ENCODE data around the gene KRTAP4-11. TPM values are rescaled to one million over a fixed set of nuclear protein-coding genes. Genes with fewer than 3 reads are reported as not detected.
"Not testable (repeated sequence)": the region's sequence is repeated elsewhere in the genome, so short reads cannot be mapped to it uniquely, and the experiment has no call there.

The KRTAP4-11 gene
- total RNA-seq, 8 experiments from 2014 or later = 0.18 to 0.38 TPM; not detected in 6

DNA sequence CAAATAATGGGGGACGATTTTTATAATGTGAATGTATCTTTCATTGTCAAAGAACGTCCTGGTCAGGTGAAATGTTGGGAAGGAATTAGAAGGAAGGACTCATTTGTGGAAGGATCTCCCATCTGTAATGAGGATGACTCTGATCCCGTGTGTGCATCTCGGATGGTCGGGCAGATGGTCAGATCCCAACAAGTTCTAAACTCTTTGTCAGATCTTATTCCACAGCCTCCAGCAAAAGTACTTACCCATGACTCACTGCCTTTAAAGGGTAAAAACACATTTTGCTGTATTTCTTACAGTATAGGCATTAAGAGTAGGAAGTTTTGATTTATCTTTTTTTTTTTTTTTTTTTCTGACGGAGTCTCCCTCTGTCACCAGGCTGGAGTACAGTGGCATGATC lies 19.7 kb downstream of the KRTAP4-11 start:
- Histone ChIP-seq H3K27ac (no peak overlapping the region), H3K4me3 (no peak overlapping the region), H3K4me1 (replicated peaks in 1 of 2) (no peaks in the 10 kb centered on the region)
- ATAC-seq (replicated peaks in 6 of 8) = no peak
- in situ Hi-C loops (cut with MboI; ENCODE audit: low pct_unique_long_range_greater_than_20kb in 2 of 9, low sequenced_read_pairs in 9 of 9, unreplicated experiment in 9 of 9) = no loop called here
- WGBS, 10 experiments = 47 to 86% (median 78%) methylated on average over 2 to 6 of the region's 6 CpGs

GRCh38 chr17:41098042-41098441 lies 20.1 kb downstream of the KRTAP4-11 start, which contains the start of gene KRTAP4-8:
Gene KRTAP4-8, minus strand, starts transcription at chr17:41098142. Its CDS starts 58 bp downstream, at chr17:41098084.
- no peak for ATAC-seq (replicated peaks in 6 of 8)
- no peaks in the 10 kb centered on the region for H3K4me1 ChIP-seq (replicated peaks in 1 of 2)
- WGBS, 10 experiments = 37 to 78% (median 57%) methylated on average over 1 to 4 of the region's 4 CpGs; no CpG with 5 or more reads in 4 of the 10 experiments
- in situ Hi-C loops (cut with MboI; ENCODE audit: low pct_unique_long_range_greater_than_20kb in 2 of 9, low sequenced_read_pairs in 9 of 9, unreplicated experiment in 9 of 9) = no loop called here
- no peak within 1 kb of the TSS for H3K4me3 ChIP-seq
- no peak within 1 kb of the TSS for H3K27ac ChIP-seq

DNA sequence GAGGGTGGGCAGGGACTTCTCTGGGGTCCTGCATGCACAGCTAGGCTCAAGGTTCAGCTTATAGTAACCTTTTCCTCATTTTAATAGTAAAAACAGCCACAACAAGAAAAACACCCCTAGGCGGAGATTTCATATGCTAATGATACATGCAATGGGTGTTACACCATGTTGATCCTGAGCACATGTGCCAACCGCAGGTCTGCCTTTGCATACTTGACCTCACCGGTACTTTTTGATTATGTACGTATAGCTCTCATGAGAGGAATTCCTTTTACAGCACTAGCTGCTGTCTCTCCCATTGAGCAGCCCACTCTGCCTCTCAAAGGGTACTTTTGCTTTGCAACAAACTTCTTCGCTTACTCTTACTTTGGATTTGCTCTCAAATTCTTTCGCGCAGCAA lies 22.1 kb downstream of the KRTAP4-11 start:
- Histone ChIP-seq H3K4me3 (no peak overlapping the region), H3K27ac (no peak overlapping the region), H3K4me1 (replicated peaks in 1 of 2) (no peaks in the 10 kb centered on the region)
- 40 to 100% (median 84%) methylated on average over 2 to 7 of the region's 7 CpGs; no CpG with 5 or more reads in 2 of the 10 experiments for WGBS, 10 experiments
- in situ Hi-C loops (cut with MboI; ENCODE audit: low pct_unique_long_range_greater_than_20kb in 2 of 9, low sequenced_read_pairs in 9 of 9, unreplicated experiment in 9 of 9) = no loop called here
- peak in 3 of 8 experiments; percentile 92 to 99 (median 99) for ATAC-seq (replicated peaks in 6 of 8)

DNA sequence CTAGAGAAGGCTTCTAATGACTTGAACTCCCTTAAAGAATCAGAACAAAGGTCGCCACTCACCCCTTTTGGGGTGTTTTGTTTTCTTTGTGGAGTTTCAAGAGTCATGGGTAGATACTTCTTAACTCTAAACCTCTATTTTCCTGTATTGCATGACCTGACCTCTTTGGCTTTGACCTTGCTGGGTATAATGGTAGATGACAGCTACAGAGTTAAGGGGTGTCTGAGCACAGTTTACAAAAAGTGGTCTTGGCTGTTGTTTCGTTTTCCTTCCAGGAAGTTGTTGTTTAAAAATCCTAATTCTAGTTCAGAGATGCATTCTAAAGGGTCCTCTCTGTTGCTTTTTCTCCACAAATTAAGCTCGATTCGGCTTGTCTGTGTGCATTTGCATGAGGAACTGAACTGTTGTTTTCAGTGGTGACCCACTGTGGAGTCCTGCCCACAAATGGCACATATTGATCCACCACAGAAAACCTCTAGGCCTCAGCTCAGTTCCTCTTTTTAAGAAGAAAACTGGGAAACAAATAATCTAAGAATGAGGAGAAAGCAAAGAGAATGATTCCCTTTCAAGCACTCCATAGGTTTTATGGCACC lies 29.3 kb downstream of the KRTAP4-11 start:
- 0 to 100% (median 40%) methylated on average over 1 to 4 of the region's 4 CpGs; no CpG with 5 or more reads in 4 of the 10 experiments for WGBS, 10 experiments
- in situ Hi-C loops (cut with MboI; ENCODE audit: low pct_unique_long_range_greater_than_20kb in 2 of 9, low sequenced_read_pairs in 9 of 9, unreplicated experiment in 9 of 9); ATAC-seq (replicated peaks in 6 of 8); H3K4me1 ChIP-seq (replicated peaks in 1 of 2); H3K4me3 ChIP-seq; H3K27ac ChIP-seq: not testable (repeated sequence)

DNA sequence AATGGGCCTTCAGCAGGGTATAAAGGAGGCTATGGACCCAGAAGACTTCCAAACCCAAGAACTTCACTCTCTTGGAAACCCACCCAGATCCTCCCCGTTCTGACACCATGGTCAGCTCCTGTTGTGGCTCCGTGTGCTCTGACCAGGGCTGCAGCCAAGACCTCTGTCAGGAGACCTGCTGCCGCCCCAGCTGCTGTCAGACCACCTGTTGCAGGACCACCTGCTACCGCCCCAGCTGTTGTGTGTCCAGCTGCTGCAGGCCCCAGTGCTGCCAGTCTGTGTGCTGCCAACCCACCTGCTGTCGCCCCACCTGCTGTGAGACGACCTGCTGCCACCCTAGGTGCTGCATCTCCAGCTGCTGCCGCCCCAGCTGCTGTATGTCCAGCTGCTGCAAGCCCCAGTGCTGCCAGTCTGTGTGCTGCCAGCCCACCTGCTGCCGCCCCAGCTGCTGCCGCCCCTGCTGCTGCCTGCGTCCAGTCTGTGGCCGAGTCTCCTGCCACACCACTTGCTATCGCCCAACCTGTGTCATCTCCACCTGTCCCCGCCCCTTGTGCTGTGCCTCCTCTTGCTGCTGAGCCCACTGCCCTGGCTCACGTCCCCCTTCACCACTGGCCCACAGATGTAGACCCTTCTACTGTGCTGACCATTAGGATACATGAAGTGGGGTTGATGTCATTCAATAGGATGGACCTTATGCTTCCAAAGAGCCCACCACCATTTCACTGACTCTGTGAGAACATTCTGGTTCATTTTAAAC lies 33.9 kb downstream of the KRTAP4-11 start, which contains the start of gene KRTAP4-7:
Gene KRTAP4-7, plus strand, starts transcription at position 51 of the 757 bp plus-strand sequence. Its CDS starts 57 bp downstream, at position 108.
- H3K4me3 ChIP-seq; in situ Hi-C loops (cut with MboI; ENCODE audit: low pct_unique_long_range_greater_than_20kb in 2 of 9, low sequenced_read_pairs in 9 of 9, unreplicated experiment in 9 of 9); H3K4me1 ChIP-seq (replicated peaks in 1 of 2); ATAC-seq (replicated peaks in 6 of 8); H3K27ac ChIP-seq: not testable (repeated sequence)
- 0 to 67% methylated on average over 1 of the region's 14 CpGs; no CpG with 5 or more reads in 8 of the 10 experiments for WGBS, 10 experiments

- H3K4me1 ChIP-seq (replicated peaks in 1 of 2); H3K27ac ChIP-seq; H3K4me3 ChIP-seq; in situ Hi-C loops (cut with MboI; ENCODE audit: low pct_unique_long_range_greater_than_20kb in 2 of 9, low sequenced_read_pairs in 9 of 9, unreplicated experiment in 9 of 9); ATAC-seq (replicated peaks in 6 of 8): not testable (repeated sequence)
- 60 to 71% methylated on average over 1 of the region's 2 CpGs; no CpG with 5 or more reads in 8 of the 10 experiments for WGBS, 10 experiments
Measured at GRCh38 chr17:41083427-41083826, 34.7 kb downstream of the KRTAP4-11 start.

DNA sequence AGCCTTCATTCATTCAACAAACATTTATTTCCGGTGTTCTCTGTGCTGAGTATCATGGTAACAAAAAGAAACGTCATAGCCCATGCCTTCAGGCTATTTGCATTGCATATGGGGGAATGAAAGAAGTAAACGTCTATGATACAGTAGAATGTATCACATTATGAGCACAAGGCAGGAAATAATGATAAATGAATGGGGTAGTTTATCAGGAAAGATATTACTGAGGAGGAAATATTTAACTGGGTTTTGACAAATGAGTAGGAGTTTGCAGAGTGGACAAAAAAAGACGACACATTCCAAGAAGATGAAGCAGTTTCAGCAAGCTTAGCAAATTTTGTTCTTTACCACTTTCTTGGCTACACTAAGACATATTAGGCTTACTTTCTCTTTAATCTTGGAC lies 35.5 kb downstream of the KRTAP4-11 start:
- Histone ChIP-seq H3K4me1 (replicated peaks in 1 of 2) (no peaks in the 10 kb centered on the region), H3K27ac (no peak overlapping the region), H3K4me3 (no peak overlapping the region)
- peak in 2 of 8 experiments; percentile 37 to 59 for ATAC-seq (replicated peaks in 6 of 8)
- in situ Hi-C loops (cut with MboI; ENCODE audit: low pct_unique_long_range_greater_than_20kb in 2 of 9, low sequenced_read_pairs in 9 of 9, unreplicated experiment in 9 of 9) = no loop called here
- 25 to 79% (median 58%) methylated on average over 1 to 4 of the region's 4 CpGs for WGBS, 10 experiments

- no peak overlapping the region for H3K27ac ChIP-seq
- no peak overlapping the region for H3K4me3 ChIP-seq
- no peak for ATAC-seq (replicated peaks in 6 of 8)
- in situ Hi-C loops (cut with MboI; ENCODE audit: low pct_unique_long_range_greater_than_20kb in 2 of 9, low sequenced_read_pairs in 9 of 9, unreplicated experiment in 9 of 9) = no loop called here
- peaks cover 0 to 3% of the 10 kb centered on the region in 2 donors for H3K4me1 ChIP-seq (replicated peaks in 1 of 2)
Measured at GRCh38 chr17:41076788-41077187, 41.4 kb downstream of the KRTAP4-11 start.

- ATAC-seq (replicated peaks in 6 of 8) = peak in 1 of 8 experiments; percentile 13
- in situ Hi-C loops (cut with MboI; ENCODE audit: low pct_unique_long_range_greater_than_20kb in 2 of 9, low sequenced_read_pairs in 9 of 9, unreplicated experiment in 9 of 9) = no loop called here
- Histone ChIP-seq H3K4me1 (replicated peaks in 1 of 2) (peaks cover 0 to 3% of the 10 kb centered on the region in 2 donors), H3K4me3 (no peak overlapping the region), H3K27ac (no peak overlapping the region)
- WGBS, 10 experiments = 60 to 100% (median 80%) methylated on average over 1 to 2 of the region's 2 CpGs; no CpG with 5 or more reads in 2 of the 10 experiments
Measured at GRCh38 chr17:41073676-41074075, 44.5 kb downstream of the KRTAP4-11 start.

DNA sequence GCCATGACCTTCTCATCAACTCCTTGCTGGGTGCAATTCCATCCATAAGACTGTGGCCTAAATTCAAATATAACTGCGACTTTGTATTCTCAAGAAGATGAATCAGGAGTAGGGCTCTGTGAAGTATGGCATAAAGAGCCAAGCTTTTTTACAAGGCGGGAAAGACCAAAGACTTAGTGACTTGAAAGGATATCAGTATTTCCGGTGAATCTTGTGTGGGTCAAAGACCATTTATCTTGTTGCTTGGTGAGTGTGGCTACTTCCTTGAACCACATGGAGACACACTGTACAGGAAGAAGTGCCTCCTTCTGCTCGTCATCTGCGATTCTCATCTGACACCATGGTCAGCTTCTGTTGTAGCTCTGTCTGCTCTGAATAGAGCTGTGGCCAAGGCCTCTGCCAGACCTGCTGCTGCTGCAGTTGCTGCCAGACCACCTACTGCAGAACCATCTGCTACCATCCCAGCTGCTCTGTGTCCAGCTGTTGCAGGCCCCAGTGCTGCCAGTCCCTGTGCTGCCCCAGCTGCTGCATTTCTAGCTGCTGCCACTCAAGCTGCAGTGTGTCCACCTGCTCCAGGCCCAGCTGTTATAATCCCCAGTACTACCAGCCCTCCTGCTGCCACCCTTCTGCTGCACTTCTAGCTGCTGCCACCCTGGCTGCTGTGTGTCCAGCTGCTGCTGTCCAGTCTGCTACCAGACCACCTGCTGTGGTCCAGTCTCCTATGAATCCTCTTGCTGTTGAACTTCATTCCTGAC lies 46.4 kb downstream of the KRTAP4-11 start:
- no peak overlapping the region for H3K27ac ChIP-seq
- H3K4me3 ChIP-seq = no peak overlapping the region
- in situ Hi-C loops (cut with MboI; ENCODE audit: low pct_unique_long_range_greater_than_20kb in 2 of 9, low sequenced_read_pairs in 9 of 9, unreplicated experiment in 9 of 9) = no loop called here
- peaks cover 0 to 3% of the 10 kb centered on the region in 2 donors for H3K4me1 ChIP-seq (replicated peaks in 1 of 2)
- WGBS, 10 experiments = 88 to 100% (median 97%) methylated on average over 1 to 5 of the region's 5 CpGs; no CpG with 5 or more reads in 3 of the 10 experiments
- no peak for ATAC-seq (replicated peaks in 6 of 8)

DNA sequence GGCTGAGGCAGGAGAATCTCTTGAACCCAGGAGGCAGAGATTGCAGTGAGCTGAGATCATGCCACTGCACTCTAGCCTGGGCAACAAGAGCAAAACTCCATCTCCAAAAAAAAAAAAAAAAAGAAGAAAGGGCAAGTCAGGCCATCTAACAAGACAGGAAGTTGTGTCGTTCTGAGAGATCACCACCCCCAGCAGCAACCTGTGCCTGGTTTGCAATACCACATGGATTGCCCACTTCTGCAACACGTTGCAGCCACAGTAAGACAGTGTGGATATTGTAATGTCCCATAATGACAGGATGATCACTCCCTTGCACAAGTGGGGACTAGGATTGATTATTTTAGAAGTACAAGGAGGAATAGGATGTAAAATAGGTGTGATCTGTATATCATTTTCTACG lies 49.1 kb downstream of the KRTAP4-11 start:
- in situ Hi-C loops (cut with MboI; ENCODE audit: low pct_unique_long_range_greater_than_20kb in 2 of 9, low sequenced_read_pairs in 9 of 9, unreplicated experiment in 9 of 9) = no loop called here
- Histone ChIP-seq H3K27ac (no peak overlapping the region), H3K4me1 (replicated peaks in 1 of 2) (peaks cover 0 to 3% of the 10 kb centered on the region in 2 donors), H3K4me3 (no peak overlapping the region)
- 50 to 100% (median 83%) methylated on average over 1 to 3 of the region's 3 CpGs; no CpG with 5 or more reads in 3 of the 10 experiments for WGBS, 10 experiments
- ATAC-seq (replicated peaks in 6 of 8) = no peak

- in situ Hi-C loops (cut with MboI; ENCODE audit: low pct_unique_long_range_greater_than_20kb in 2 of 9, low sequenced_read_pairs in 9 of 9, unreplicated experiment in 9 of 9) = no loop called here
- Histone ChIP-seq H3K4me1 (replicated peaks in 1 of 2) (no peaks in the 10 kb centered on the region), H3K27ac (no peak overlapping the region), H3K4me3 (no peak overlapping the region)
- ATAC-seq (replicated peaks in 6 of 8) = peak in 3 of 8 experiments; percentile 83 to 93 (median 89)
Measured at GRCh38 chr17:41067281-41067680, 50.9 kb downstream of the KRTAP4-11 start.
